K562 (cell line): Measurements from ENCODE around the gene ABT1. TPM values are rescaled to one million over a fixed set of nuclear protein-coding genes. Genes with fewer than 3 reads are reported as not detected.

ENCODE experiments used
- AFF4 ChIP-seq: sonication (generic); formaldehyde crosslinking; IDR thresholded peaks from 2 replicates; pipeline ENCODE4 v1.8.0; 2023; ENCODE audit warnings: mild to moderate bottlenecking, missing genetic modification reagents
- ARID1B ChIP-seq: fragments of 450-650 bp; IDR thresholded peaks from 2 replicates; pipeline ENCODE4 v1.6.1; 2016; ENCODE audit warnings: antibody characterized with exemption, mild to moderate bottlenecking, inconsistent platforms
- BCLAF1 ChIP-seq, 2 experiments: fragments of 450-650 bp in 1 of 2; IDR thresholded peaks; 2 replicates each; pipeline ENCODE4 v1.6.1; 2011 to 2017; ENCODE audit warnings: low read depth in 2 of 2, antibody characterized with exemption in 1 of 2, borderline replicate concordance in 1 of 2, low read length in 1 of 2, mild to moderate bottlenecking in 1 of 2, mixed read lengths in 1 of 2; ENCODE audit not compliant: control insufficient read depth in 1 of 2
- CBX5 ChIP-seq: IDR thresholded peaks from 2 replicates; pipeline ENCODE4 v1.6.1; 2014; ENCODE audit warnings: low read depth, borderline replicate concordance
- CTBP1 ChIP-seq: fragments of 450-650 bp; IDR thresholded peaks from 2 replicates; pipeline ENCODE4 v1.6.1; 2016; ENCODE audit warnings: borderline replicate concordance
- FUS ChIP-seq: fragments of 200-400 bp; formaldehyde crosslinking; optimal IDR thresholded peaks from 2 replicates; pipeline ENCODE3; 2017; ENCODE audit warnings: low read depth, low read length
- HDGF ChIP-seq: fragments of 450-650 bp; IDR thresholded peaks from 2 replicates; pipeline ENCODE4 v1.6.1; 2016
- HMG20B ChIP-seq: fragments of 250-450 bp; sonication (Bioruptor Pico); IDR thresholded peaks from 2 replicates; pipeline ENCODE4 v1.5.0; 2021; ENCODE audit warnings: mild to moderate bottlenecking
- HSF4 ChIP-seq: fragments of 250-450 bp; sonication (Bioruptor Pico); IDR thresholded peaks from 2 replicates; pipeline ENCODE4 v2.1.2; 2022; ENCODE audit warnings: mild to moderate bottlenecking, moderate library complexity, borderline replicate concordance
- ID3 ChIP-seq, 2 experiments: fragments of 250-450 bp in 1 of 2; fragments of 450-650 bp in 1 of 2; sonication (Bioruptor Pico) in 1 of 2; IDR thresholded peaks; 2 replicates each; pipeline versions ENCODE4 v1.6.1 to v1.8.0; 2016 to 2021; ENCODE audit warnings: mild to moderate bottlenecking in 2 of 2, moderate library complexity in 2 of 2, missing compliant biosample characterization in 1 of 2, missing genetic modification characterization in 1 of 2
- RBM15 ChIP-seq: fragments of 200-400 bp; formaldehyde crosslinking; IDR thresholded peaks from 2 replicates; pipeline ENCODE4 v1.6.1; 2018; ENCODE audit warnings: mild to moderate bottlenecking, low read length, moderate library complexity; ENCODE audit not compliant: insufficient read depth
- RNF219 ChIP-seq: fragments of 250-450 bp; sonication (Bioruptor Pico); IDR thresholded peaks from 2 replicates; pipeline ENCODE4 v1.5.0; 2022; ENCODE audit warnings: mild to moderate bottlenecking
- SMC3 ChIP-seq: conservative IDR thresholded peaks from 2 replicates; pipeline ENCODE4 v1.6.1; 2011; ENCODE audit warnings: low read depth, low read length, improper control_type of control experiment; ENCODE audit not compliant: insufficient read depth
- SREBF2 ChIP-seq: sonication (generic); formaldehyde crosslinking; IDR thresholded peaks from 2 replicates; pipeline ENCODE4 v1.4.0; 2020; ENCODE audit warnings: mild to moderate bottlenecking, missing genetic modification reagents
- STAG1 ChIP-seq: sonication (generic); formaldehyde crosslinking; IDR thresholded peaks from 2 replicates; pipeline ENCODE4 v1.5.0; 2020; ENCODE audit warnings: missing genetic modification reagents, borderline replicate concordance
- ZBED1 ChIP-seq: IDR thresholded peaks from 2 replicates; pipeline ENCODE4 v1.6.1; 2014
- ZNF584 ChIP-seq: fragments of 200-800 bp; sonication (Bioruptor generic); IDR thresholded peaks from 2 replicates; pipeline ENCODE4 v1.6.1; 2016; ENCODE audit warnings: low read depth, mild to moderate bottlenecking, missing genetic modification characterization, missing compliant biosample characterization
- polyA plus RNA-seq, 8 experiments: library from polyadenylated mRNA; depleted of rRNA in 4 of 8; stranded (reverse) in 5 of 8; unstranded in 3 of 8; fragments of >200 nt; fragmentation: Nextera tagmentation in 2 of 8; fragmentation: Illumina TruSeq in 1 of 8; extraction: Ambion mirVana in 2 of 8; extraction: Trizol in 1 of 8; gene quantifications; 2 replicates each; pipeline versions ENCODE4 v1.2.1 to v1.2.3, GENCODE V29; 2011 to 2014; ENCODE audit warnings: inconsistent platforms in 1 of 8, missing spikeins in 1 of 8
- total RNA-seq, 7 experiments: library from RNA; depleted of rRNA in 6 of 7; stranded (reverse); fragments of >200 nt in 6 of 7; fragmentation: Illumina TruSeq in 2 of 7; extraction: Trizol in 2 of 7; gene quantifications; 2 replicates each; pipeline versions ENCODE4 v1.2.1 to v1.2.3, GENCODE V29; 2011 to 2021; ENCODE audit warnings: low replicate concordance in 1 of 7

The ABT1 gene
- total and polyA plus RNA-seq, 9 of the 15 experiments (the other 6 are each of a cell fraction or from before 2014, with no cell fraction given): 8.8 to 52.7 (median 40.7) TPM

- no peak for TF ChIP-seq HMG20B (CRISPR knock-in tag)
- TF ChIP-seq RNF219 (CRISPR knock-in tag): no peak
- TF ChIP-seq HDGF: no peak
- no peak for TF ChIP-seq ARID1B
- no peak for TF ChIP-seq CBX5
- no peak for TF ChIP-seq ID3 (CRISPR knock-in tag; IDR thresholded peaks at IDR 0.05)
- TF ChIP-seq ID3 (tag; IDR thresholded peaks at IDR 0.05): no peak
- TF ChIP-seq BCLAF1 (IDR thresholded peaks at IDR 0.05; ENCODE audit: borderline replicate concordance in 1 of 2, control insufficient read depth in 1 of 2, low read depth in 2 of 2, low read length in 1 of 2): no peak
- peak; percentile 85 for TF ChIP-seq SMC3
- TF ChIP-seq ZNF584 (CRISPR knock-in tag): no peak
- no peak for TF ChIP-seq RBM15
- TF ChIP-seq FUS: no peak
- no peak for TF ChIP-seq SREBF2
- TF ChIP-seq HSF4: no peak
- TF ChIP-seq AFF4 (CRISPR knock-in tag): peak; percentile 37; the same call in 1 of the 2 replicates
- TF ChIP-seq STAG1 (CRISPR knock-in tag): peak; percentile 80; the same call in 1 of the 2 replicates
- TF ChIP-seq CTBP1: peak; percentile 20; the same call in 1 of the 2 replicates
- no peak for TF ChIP-seq ZBED1
These were observed 10.9 kb downstream of the ABT1 start (continued) for GRCh38 chr6:26607434-26608230.
